Keratinocyte (primary cell): Measurements from ENCODE around the gene KIF21A. TPM values are rescaled to one million over a fixed set of nuclear protein-coding genes. Genes with fewer than 3 reads are reported as not detected.

Source experiments
- DNase-seq: peaks from one replicate; pipeline ENCODE4 v3.0.0-alpha.2; 2011; ENCODE audit warnings: low read depth, missing footprints, low spot score
- FAIRE-seq: peaks from 2 replicates; lab custom pipeline; 2011; peaks lifted over from hg19 to GRCh38; lab: Jason Lieb, UNC
- H2AFZ ChIP-seq: 2 replicates; pipeline ENCODE4 v1.6.0; 2012; ENCODE audit warnings: low read length, control low read depth, inconsistent platforms; ENCODE audit not compliant: control insufficient read depth
- H3K27ac ChIP-seq: 2 replicates; pipeline ENCODE4 v1.5.1; 2011; ENCODE audit warnings: low read length; ENCODE audit not compliant: control insufficient read depth, insufficient read depth
- H3K27me3 ChIP-seq: 3 replicates; pipeline ENCODE4 v1.6.0; 2011; ENCODE audit warnings: low read length; ENCODE audit not compliant: control insufficient read depth, insufficient read depth; ENCODE audit errors: extremely low read depth
- H3K36me3 ChIP-seq, 2 experiments: 2 replicates in 1 of 2; 3 replicates in 1 of 2; pipeline ENCODE4 v1.5.1; 2011; ENCODE audit warnings: low read length in 2 of 2, mild to moderate bottlenecking in 1 of 2; ENCODE audit not compliant: control insufficient read depth in 2 of 2, insufficient read depth in 2 of 2; ENCODE audit errors: extremely low read depth in 1 of 2
- H3K4me1 ChIP-seq: 3 replicates; pipeline ENCODE4 v1.5.1; 2011; ENCODE audit warnings: low read length; ENCODE audit not compliant: control insufficient read depth, insufficient read depth; ENCODE audit errors: extremely low read depth
- H3K4me2 ChIP-seq: 3 replicates; pipeline ENCODE4 v1.6.0; 2011; ENCODE audit warnings: low read depth, low read length; ENCODE audit not compliant: control insufficient read depth, insufficient read depth; ENCODE audit errors: extremely low read depth
- H3K4me3 ChIP-seq, 3 experiments: fragments of 200-600 bp in 1 of 3; sonication (generic) in 1 of 3; 2 replicates in 2 of 3; 3 replicates in 1 of 3; pipeline ENCODE4 v1.5.1; 2011 to 2016; ENCODE audit warnings: low read length in 3 of 3, mild to moderate bottlenecking in 3 of 3, control low read depth in 2 of 3, inconsistent platforms in 1 of 3, low read depth in 1 of 3, mixed read lengths in 1 of 3, mixed run types in 1 of 3, moderate library complexity in 1 of 3; ENCODE audit not compliant: control insufficient read depth in 2 of 3, insufficient read depth in 2 of 3; ENCODE audit errors: extremely low read depth in 1 of 3
- H3K79me2 ChIP-seq: 2 replicates; pipeline ENCODE4 v1.6.0; 2012; ENCODE audit warnings: low read length; ENCODE audit not compliant: control insufficient read depth, insufficient read depth
- H3K9ac ChIP-seq: 3 replicates; pipeline ENCODE4 v1.6.0; 2011; ENCODE audit warnings: low read length; ENCODE audit not compliant: control insufficient read depth, insufficient read depth; ENCODE audit errors: extremely low read depth
- H3K9me1 ChIP-seq: 3 replicates; pipeline ENCODE4 v1.6.0; 2011; ENCODE audit warnings: low read length; ENCODE audit not compliant: control insufficient read depth, insufficient read depth; ENCODE audit errors: extremely low read depth
- H3K9me3 ChIP-seq: 2 replicates; pipeline ENCODE4 v1.5.1; 2012; ENCODE audit warnings: low read depth, low read length; ENCODE audit not compliant: control insufficient read depth
- H4K20me1 ChIP-seq: 3 replicates; pipeline ENCODE4 v1.6.0; 2011; ENCODE audit warnings: low read length; ENCODE audit not compliant: control insufficient read depth, insufficient read depth; ENCODE audit errors: extremely low read depth
- CTCF ChIP-seq, 3 experiments: IDR thresholded peaks in 1 of 3; conservative IDR thresholded peaks in 1 of 3; optimal IDR thresholded peaks in 1 of 3; 2 replicates in 2 of 3; 3 replicates in 1 of 3; pipeline versions ENCODE3 to v1.5.1; 2011; ENCODE audit warnings: low read length in 3 of 3, mild to moderate bottlenecking in 3 of 3, moderate library complexity in 2 of 3, control low read depth in 1 of 3, inconsistent platforms in 1 of 3; ENCODE audit not compliant: insufficient read depth in 2 of 3; ENCODE audit errors: extremely low read depth in 1 of 3
- EZH2 ChIP-seq: IDR thresholded peaks from one replicate; pipeline ENCODE4 v1.6.1; 2012; ENCODE audit warnings: inconsistent platforms, mild to moderate bottlenecking, low read length, moderate library complexity
- dilution Hi-C: fragments of 300-500 bp; cut with MboI; formaldehyde crosslinking; loops from one replicate; pipeline ENCODE4 v1.7.0; 2020; ENCODE audit warnings: low sequenced_read_pairs; ENCODE audit not compliant: extremely low pct_ligation_motif_present
- polyA plus RNA-seq, 5 experiments: library from polyadenylated mRNA; depleted of rRNA in 3 of 5; stranded (reverse) in 3 of 5; stranded (forward) in 1 of 5; unstranded in 1 of 5; fragments of >200 nt; gene quantifications; 1 replicate in 1 of 5; 2 replicates in 3 of 5; 3 replicates in 1 of 5; pipeline versions ENCODE4 v1.2.1 to v1.2.3, GENCODE V29; 2011 to 2012; ENCODE audit warnings: missing spikeins in 2 of 5, low read depth in 1 of 5, low replicate concordance in 1 of 5

KIF21A gene
- polyA plus RNA-seq, 1 donor (not counting 4 experiments of a cell fraction or from before 2014, with no cell fraction given): 27.5 TPM

- Histone ChIP-seq H3K4me2 (no peak overlapping the region), H3K9ac (no peak overlapping the region), H3K27ac (no peak overlapping the region), H3K9me1 (no peaks in the 10 kb centered on the region), H3K27me3 (no peaks in the 10 kb centered on the region), H3K36me3 (no peaks in the 10 kb centered on the region), H4K20me1 (no peaks in the 10 kb centered on the region), H3K4me1 (no peaks in the 10 kb centered on the region), H3K79me2 (no peaks in the 10 kb centered on the region), H3K4me3 (no peak overlapping the region), H3K9me3 (no peaks in the 10 kb centered on the region), H2AFZ (no peak overlapping the region)
- DNase-seq (no peak), FAIRE-seq (no peak)
- dilution Hi-C loops: no loop called here
- TF ChIP-seq EZH2 (no peak), CTCF (optimal IDR thresholded peaks at IDR 0.05 in 1 of 3, IDR thresholded peaks at IDR 0.05 in 1 of 3, conservative IDR thresholded peaks at IDR 0.05 in 1 of 3; ENCODE audit: extremely low read depth in 1 of 3, insufficient read depth in 2 of 3, low read length in 3 of 3) (no peak)
Measured at GRCh38 chr12:39355841-39356240, 87.1 kb downstream of the KIF21A start.

GRCh38 chr12:39354955-39355354 is 88.0 kb downstream of the KIF21A start:
- H3K79me2 ChIP-seq: no peaks in the 10 kb centered on the region
- no peak for DNase-seq
- no peak overlapping the region for H3K27ac ChIP-seq
- dilution Hi-C loops: no loop called here
- no peaks in the 10 kb centered on the region for H3K9me1 ChIP-seq
- H3K9ac ChIP-seq: no peak overlapping the region
- H3K36me3 ChIP-seq: no peaks in the 10 kb centered on the region
- H4K20me1 ChIP-seq: no peaks in the 10 kb centered on the region
- FAIRE-seq: no peak
- H3K4me1 ChIP-seq: no peaks in the 10 kb centered on the region
- no peak overlapping the region for H3K4me2 ChIP-seq
- H3K27me3 ChIP-seq: no peaks in the 10 kb centered on the region
- H3K4me3 ChIP-seq: no peak overlapping the region
- H3K9me3 ChIP-seq: no peaks in the 10 kb centered on the region
- H2AFZ ChIP-seq: no peak overlapping the region
- no peak for TF ChIP-seq CTCF (optimal IDR thresholded peaks at IDR 0.05 in 1 of 3, IDR thresholded peaks at IDR 0.05 in 1 of 3, conservative IDR thresholded peaks at IDR 0.05 in 1 of 3; ENCODE audit: extremely low read depth in 1 of 3, insufficient read depth in 2 of 3, low read length in 3 of 3)
- no peak for TF ChIP-seq EZH2
